Prostate gland (tissue), 2 donors: ENCODE measurements around the gene GTF2IRD1. TPM values are rescaled to one million over a fixed set of nuclear protein-coding genes. Genes with fewer than 3 reads are reported as not detected.

Experiments used
- small RNA-seq, 2 donors: library from RNA; depleted of rRNA; stranded (forward); fragments of <200 nt; gene quantifications; one replicate each; pipeline ENCODE3, GENCODE V24; 2016
- total RNA-seq, 2 donors: library from RNA; depleted of rRNA; stranded (reverse); fragments of >200 nt; gene quantifications; one replicate each; pipeline ENCODE4 v1.1.0, GENCODE V29; 2016

The GTF2IRD1 gene
- total RNA-seq, 2 donors from 2014 or later, result 24.0 to 36.6 TPM

Small RNAs within 50 kb of the gene (small RNA-seq; reads per million reads assigned to genes)
- gene RNA5SP233, result 0 reads per million in 2 donors

Other genes with a start within 250 kb of the GTF2IRD1 start
- gene LAT2, start 243.9 kb upstream of the GTF2IRD1 start, total RNA-seq, result 1 to 10 TPM; 4.8 to 7.2 TPM
- gene RFC2, start 199.5 kb upstream of the GTF2IRD1 start, total RNA-seq, result 10 to 100 TPM; 15.6 to 21.9 TPM
- 10 to 100 TPM; 18.6 to 24.1 TPM for gene CLIP2, start 164.5 kb upstream of the GTF2IRD1 start, total RNA-seq
- 100 to 1,000 TPM; 149 to 212 TPM for gene GTF2I, start 203.8 kb downstream of the GTF2IRD1 start, total RNA-seq